HG02938 (cell line): ENCODE measurements around the gene ARSG.

Experiments
- ATAC-seq: cut with Tn5 transposase; IDR thresholded peaks from one replicate; pipeline ENCODE4 v1.9.1; 2021; ENCODE audit warnings: mild to moderate bottlenecking, moderate library complexity; ENCODE audit not compliant: unreplicated experiment

ARSG gene

DNA sequence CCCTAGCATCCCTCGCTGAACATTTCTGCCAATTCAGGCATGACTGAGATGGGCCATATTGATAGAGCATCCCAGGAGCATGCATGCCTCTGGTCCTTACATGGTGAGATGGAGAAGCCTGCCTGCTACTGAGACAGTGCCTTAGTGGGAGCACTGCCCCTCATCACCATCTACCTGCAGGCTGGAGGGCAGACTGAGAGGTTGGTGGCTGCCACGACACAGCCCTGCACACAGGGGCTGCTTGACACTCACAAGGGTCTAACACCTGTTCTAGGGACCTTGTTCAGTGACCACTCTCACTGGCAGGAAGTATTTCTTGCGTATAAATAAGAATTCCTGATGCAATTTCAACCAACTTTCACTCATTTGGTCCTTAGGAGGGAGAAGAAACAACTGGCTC lies 132.0 kb downstream of the ARSG start:
- no peak for ATAC-seq

DNA sequence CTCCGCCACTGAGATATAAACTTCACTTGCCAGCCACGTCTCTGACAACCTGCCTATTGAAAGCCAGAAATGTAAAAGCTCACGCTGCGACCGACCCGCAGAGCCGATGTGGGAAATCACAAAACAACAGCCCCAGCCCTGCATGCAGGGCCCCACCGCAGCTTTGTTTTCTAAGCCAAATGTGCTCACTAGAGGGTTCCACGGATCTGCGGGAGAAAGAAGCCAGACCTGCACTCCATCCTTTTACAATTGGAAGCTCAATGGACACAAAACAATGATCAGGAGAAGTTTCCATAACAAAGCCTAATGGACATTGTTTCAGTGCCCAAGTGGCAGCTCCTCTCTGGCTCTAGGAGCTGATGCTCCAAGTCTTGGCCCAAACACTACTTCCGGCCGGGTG lies 132.9 kb downstream of the ARSG start:
- ATAC-seq = no peak

DNA sequence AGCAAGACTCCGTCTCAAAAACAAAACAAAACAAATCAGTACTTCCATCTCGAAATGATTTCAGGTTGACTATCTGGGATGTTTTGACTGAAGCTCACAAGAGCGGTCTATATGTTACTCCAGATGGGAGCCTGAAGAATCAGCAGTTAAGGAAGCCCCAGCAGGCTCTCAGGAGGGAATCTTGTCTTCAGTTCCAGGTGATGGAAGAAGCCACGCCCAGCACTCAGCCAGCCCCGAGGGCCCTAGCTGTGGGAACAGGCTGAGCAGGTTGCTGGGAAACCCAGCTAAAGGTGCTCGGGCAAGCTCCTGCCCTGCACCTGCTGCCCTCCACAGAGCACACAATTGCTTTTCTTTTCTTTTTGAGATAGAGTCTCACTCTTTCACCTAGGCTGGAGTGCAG lies 133.6 kb downstream of the ARSG start:
- no peak for ATAC-seq

DNA sequence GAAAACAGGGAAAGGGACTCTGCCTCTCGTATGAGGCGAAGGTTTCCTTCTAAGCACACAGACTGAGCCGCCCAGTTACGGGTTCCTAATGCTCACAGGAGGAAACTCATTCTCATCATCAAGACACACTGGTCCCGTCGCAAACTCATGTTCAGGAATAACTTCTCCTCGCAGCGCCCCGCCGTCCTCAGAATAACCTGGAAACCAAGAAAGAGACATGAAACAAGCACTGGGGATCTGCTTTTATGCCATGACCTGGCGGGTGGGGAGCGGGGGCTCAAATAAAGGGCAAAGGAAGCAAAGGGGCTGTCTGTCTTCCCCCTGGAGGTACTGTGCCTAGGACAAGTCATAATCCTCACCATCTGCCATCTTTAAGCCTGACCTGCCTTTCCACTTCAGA lies 134.7 kb downstream of the ARSG start:
- no peak for ATAC-seq

DNA sequence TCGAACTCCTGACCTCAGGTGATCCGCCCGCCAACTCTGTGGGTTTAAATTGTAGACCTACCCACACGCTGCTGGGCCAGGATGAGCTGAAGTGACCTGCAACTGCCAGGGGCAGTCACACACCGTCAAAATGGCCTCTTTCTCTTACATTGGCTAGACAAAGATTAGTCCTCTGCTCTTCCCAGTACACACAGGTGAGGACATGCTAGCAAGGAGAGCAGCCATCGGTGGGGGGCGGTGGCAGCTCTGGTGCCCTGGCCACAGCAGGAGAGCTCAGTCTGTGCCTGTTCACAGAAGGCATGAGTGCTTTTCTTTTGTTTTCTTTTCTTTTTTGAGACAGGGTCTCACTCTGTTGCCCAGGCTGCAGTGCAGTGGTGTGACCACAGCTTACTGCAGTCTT lies 136.3 kb downstream of the ARSG start:
- no peak for ATAC-seq

DNA sequence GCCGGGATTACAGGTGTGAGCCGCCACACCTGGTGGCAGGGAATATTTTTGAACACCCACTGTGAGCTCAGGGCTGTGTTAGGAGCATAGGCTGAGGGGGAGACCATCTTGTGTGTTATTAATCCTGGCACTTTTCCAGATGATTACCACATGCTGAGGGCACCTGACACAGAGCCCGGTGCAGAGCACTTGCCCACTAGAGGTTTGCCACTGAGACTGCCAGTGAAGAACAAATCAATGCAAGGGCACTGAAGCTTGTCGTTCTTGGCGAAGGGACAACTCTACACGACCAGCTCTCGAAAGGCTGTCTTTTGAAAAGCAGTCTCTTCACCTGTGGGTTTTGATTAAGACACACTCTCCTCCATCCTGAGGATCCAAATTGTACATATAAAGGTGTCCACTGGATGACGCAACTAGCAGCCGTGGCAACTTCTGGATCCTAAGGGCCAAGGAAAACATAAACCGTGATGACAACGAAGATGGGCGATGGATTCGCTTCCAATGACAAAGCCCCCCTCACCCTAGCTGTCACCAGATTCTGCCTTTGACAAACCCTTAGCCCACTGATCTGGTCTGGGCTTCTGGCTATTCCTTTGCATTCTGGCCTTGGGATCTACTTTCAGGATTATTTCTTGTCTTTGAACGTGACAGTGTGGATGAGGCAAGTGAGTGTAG lies 137.3 kb downstream of the ARSG start:
- no peak for ATAC-seq

DNA sequence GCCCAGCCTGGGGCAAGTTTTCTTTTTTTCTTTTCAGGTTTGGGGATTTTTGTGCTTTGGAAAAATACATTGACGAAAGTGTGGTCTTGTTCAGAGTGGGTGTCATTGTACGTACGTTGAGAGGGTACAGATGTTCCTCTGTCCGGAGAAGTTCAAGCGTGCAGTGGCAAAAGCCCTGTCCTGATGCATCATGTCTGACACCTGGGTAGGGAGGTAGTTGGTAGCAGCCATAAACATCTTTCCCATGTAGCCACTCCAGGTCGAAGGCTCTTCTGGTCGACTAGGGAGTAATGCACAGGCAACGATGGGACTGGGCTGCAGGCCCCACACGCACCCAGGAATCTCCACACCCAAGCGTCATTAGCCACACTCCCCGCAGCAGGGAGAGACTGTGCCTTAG lies 138.6 kb downstream of the ARSG start:
- ATAC-seq = no peak

DNA sequence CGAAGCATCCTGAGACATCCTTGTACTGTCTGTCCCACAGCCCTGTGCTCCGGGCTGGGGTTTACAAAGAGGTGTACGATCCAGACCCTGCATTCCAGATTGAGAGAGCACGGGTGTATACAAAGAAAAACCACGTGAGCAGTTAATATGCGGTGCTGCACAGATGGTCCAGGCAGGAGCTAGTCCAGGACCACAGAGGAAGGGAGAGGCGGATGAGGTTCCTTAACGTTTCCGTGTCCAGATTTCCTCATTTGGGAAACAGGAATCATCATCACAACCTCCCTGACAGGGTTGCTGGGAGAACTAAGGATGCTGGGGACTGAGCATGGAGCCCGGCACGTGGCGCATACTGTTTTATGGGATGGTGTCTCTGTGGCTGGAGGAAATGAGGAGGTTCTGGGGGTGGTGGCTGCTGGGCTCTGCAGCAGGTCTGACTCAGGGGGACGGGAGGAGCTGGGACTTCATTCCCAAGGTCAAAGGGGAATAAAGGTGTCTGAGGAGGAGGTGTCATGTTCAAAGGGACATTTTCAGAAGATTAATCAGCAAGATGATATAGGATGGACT lies 139.8 kb downstream of the ARSG start:
- ATAC-seq = no peak

DNA sequence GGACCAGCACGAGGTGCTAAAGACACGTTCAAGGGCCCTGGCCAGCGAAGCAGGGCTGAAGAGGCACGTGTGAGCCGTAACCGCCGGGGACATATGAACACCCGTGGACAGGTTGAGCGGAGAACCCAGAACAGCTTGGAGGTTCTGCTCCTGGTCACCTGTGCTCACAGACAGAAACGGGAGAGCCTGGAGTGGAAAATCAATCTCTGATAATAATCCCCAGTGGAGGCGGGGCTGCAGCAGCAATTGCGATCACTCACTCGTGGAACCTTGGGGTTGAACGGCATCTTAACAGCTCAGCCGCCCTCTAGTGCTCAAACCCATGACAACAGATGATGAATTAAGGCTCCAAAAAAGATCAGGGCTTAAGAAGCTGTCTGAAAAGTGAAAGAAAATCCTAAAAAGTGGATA lies 140.4 kb downstream of the ARSG start:
- ATAC-seq = no peak

DNA sequence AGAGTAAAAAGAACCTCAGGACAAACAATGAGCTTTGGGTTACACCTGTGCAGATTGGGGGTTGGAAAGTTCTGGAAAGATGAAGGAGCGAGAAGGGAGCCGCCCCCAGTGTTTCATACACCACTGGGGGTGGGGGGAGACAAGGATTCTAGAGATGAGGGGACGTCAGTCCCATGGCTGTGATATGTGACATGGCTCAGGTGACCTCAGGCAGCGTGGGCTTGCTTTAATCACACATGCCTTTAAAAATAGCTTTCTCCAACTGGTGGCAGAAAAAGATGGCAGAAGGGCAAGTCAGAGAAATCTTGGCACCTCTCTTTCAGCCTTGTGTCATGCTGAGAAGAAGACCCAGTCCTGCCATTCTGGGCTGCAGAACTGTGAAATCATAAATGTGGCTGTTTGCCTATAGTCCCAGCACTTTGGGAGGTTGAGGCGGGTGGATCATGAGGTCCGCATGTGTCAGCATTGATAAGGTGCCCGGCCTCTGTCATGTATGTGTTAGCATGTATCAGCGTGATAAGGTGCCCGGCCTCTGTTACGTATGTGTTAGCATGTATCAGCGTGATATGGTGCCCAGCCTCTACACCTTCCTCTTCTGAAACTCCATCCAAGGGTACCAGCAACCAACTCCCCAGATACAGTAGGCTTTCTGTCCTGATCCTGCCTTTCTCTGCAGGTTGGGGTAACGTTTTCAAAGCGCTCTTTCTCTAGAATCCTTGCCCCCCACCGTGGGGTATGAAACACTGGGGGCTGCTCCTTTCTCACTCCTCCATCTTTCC lies 141.0 kb downstream of the ARSG start:
- no peak for ATAC-seq

DNA sequence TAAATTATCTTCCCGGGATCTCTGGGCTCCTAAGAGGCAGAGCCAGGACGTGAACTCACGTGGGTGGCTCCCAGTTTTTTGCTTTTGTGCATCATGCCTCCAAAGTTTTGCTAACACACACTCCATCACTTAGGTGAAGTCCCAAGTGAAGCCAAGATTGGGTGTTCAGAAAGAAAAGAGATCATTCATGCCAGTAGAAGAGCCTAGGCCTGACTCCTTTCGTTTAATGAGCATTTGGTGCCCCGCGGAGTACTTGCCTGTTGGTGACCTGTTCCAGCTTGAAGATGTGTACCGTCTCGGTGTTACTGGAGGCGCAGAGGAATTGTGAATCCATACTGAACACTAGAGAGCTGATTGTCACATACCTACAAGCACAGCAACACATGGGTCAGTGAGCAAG lies 141.9 kb downstream of the ARSG start:
- ATAC-seq = no peak

DNA sequence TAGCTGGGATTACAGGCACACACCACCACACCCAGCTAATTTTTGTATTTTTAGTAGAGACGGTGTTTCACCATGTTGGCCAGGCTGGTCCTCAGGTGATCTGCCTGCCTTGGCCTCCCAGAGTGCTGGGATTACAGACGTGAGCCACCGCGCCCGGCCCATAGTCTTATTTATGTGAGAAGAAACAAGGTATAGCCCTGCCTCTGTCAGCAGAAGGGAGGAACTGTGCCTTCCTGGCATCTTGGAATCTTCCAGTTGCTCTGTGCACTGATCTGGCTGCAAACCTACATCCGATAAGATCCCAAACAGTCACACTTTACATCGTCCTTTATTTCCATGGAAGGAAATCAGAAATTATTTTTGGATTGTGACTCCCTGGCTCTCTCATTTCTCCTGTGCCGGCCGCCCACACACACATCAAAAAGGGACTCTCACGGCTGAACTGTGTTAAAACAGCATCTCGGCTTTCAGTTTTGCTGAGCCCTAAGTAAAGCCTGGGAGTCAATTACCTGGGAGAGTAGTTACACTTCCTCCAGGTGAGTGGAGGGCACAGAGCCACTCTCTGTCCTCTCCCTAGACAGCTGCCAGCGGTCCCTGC lies 142.7 kb downstream of the ARSG start:
- no peak for ATAC-seq

DNA sequence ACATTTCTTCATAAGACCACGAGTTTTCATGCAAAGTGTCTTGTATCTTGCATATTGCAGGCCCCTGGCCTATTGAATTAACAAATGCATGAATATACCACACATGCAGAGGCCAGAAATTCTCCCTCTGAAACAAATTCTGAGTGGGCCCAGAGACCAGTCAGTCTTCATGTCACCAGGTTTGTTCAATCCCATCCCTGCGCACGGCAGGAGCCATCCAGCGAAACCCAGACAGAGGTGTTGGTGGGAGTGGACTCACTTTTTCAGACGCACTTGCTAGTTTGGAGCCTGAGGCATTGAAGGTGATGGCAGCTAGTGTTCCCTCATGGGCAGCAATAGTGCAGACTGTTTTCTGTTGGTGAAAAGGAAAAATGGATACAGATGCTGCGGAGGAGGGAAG lies 144.1 kb downstream of the ARSG start:
- ATAC-seq = no peak

DNA sequence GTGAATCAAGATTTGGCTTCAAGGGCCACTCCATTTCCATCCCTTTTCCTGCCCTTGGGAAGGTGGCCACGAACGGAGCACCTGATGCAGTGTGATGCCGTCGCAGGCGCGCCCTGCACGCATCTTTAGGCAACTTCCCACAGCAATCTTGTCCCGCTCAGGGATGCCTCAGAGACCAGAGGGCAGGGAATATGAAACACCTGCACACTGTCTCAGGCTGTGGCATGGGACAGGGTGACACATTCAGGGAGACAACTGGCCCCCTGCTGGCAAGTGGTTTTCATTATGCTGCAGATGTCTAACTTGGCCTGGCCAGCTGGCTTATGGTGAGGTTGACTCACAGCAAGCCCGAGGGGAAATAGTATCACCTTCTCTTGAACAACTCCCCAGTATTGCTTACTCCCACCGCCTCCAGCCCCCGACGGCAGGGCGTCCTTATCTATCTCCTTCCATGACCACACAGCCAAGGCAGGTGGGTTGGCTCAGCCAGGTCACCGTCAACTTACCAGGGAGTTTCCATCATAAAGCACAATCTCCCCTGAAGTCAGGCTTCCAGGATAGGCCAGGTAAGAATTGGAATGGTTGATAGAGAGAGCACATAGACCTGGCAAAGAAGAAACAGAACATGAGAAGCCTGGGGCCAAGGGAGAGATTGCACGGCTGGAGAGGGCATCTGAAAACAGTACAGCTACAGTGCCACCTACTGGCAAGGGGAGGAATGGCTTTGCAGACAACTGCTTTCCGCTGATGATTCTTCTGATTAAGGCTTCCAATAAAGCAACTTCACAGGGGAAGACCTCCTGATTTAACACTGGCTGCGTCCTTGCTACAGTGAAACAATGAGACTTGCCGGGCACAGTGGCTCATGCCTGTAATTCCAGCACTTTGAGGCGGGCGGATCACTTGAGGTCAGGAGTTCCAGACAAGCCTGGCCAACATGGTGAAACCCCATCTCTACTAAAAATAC lies 144.9 kb downstream of the ARSG start:
- ATAC-seq = no peak

DNA sequence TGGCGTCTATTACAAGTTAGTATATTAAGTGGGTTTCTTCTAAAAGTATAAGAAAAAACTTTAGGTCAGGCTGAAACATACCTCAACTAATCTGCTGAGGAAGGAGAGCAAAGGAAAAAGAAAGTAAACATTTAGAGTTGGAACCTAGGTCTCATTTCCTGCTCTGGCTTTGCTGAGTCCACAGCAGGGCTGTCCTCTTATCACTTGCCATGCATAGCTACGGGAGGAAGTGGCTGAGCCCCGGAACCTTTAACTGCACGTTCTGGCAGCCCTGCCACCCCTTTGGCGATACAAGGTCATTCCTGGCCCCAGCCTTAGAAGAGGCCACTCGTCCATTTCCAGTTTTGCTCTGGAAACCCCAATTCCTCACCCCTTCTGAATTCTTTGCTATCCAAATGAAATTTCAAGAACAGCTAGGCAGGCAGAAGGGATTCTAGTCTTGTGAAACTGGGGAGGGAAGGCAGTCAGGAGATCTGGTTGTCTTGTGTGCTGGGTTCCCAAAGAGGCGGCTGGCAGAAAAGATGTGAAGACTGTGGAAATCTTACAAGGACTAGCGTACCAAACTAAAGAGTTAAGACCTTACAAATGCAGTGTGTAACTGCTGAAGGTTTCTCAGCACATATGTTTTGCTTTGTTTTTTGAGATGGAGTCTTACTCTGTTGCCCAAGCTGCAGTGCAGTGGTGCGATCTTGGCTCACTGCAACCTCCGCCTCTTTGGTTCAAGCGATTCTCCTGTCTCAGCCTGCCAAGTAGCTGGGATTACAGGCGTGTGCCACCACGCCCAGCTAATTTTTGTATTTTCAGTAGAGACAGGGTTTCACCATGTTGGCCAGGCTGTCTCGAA lies 146.9 kb downstream of the ARSG start:
- peak; percentile 64 for ATAC-seq

DNA sequence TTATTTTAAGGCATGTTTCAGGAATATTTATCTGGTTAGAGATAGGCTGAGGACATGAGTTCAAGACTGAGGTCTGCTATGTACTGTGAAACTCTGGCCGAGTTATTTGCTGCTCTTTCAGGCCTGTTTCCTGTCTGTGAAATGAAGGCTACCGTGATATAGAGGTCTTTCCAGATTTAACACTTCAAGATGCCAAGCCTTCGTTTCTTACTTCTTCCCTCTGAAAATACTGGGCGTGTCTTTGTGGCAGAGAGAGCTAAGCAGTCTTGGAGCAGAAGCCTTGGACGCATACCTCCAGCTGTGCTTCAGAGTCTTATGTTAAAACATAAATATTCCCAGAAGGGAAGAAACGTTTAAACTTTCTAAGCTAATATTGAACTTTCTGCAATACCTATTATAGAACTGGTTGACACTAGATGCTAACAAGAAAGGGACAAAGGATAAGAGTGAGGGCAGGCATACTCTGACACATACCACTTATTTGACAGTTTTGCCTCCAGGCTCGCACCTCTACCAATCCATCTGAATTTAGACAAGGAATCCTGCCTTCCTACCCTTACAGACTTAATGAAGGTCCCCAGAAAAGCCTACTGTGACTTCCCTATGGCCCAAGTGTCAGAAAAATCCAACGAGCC lies 148.5 kb downstream of the ARSG start:
- ATAC-seq = no peak

DNA sequence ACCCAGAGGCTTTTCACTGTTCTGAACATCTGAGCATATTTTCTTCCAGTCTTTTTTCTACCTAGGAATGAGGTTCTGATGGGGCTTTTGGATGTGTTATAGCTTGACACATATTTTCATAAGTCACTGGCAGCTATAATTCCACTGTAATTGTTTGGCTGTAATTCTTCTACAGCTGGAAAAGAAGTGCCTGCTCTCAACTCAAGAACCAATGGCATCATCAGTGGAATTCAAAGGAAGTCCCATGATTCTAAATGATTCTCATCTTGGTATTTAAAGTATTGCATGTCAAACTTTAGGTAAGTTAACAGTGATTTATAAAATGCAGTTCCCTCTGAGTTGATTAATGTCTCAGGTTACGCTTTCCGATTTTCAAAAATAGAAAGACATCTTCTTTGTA lies 149.2 kb downstream of the ARSG start:
- ATAC-seq = no peak

DNA sequence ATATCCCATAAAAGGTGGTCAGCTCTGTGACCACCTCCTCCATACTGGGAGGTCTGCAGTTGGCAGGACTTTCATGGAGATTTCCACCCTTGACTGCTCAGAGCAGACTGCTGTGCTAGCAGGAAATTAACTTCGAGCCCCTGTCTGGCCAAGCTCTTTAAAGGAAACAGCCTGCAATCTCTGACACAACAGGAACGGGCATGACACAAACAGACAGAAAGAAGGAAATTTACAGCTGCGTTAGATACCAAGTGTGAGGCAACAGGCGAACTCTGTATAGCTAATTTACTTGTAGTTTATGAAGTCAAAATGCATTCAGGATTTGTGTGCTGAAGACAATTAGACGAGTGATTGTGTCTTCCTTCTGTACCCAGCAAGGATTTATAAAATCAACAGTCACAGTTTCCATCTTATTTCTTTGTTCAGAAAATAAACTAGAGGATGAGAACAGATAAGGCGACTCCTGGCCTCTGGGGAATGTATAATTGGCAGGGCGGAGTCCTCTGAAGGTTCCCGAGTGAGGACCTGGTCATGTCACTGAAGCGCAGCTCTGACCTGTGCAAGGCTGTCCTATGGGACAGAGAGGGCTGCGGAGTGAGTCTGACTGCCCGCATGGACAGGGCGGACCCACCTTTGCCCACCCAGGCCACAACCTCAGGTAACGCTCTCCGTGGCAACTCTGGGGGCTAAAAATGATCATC lies 149.9 kb downstream of the ARSG start:
- ATAC-seq = no peak

DNA sequence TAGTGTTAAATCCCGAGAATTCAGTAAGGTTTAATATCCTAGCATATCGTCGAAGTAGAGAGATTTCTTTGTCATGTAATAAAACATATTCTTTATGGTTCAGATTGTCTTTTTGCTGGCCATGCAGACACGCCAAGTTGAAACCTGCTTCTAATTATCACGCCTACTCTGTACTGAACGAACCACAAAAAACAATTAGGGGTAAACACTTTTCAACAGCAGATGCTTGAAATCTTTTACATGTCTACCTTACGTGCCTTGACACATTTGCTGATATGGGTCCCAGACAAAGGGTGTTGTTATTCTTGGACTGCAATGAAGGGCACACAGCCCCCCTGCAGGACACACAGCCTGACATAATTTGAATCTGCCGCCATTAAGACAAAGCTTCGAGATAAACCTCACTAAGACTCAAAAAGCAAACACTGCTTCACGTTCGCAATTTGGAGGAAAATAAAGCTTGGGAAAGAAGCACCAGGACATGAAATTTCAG lies 152.7 kb downstream of the ARSG start:
- no peak for ATAC-seq
